Measurements from ENCODE around the gene CHAF1B. TPM values are rescaled to one million over a fixed set of nuclear protein-coding genes. Genes with fewer than 3 reads are reported as not detected.

CHAF1B gene
- total and polyA plus RNA-seq, 10 of the 15 experiments (the other 5 are each of a cell fraction or from before 2014, with no cell fraction given) = 5.9 to 31.5 (median 17.3) TPM

DNA sequence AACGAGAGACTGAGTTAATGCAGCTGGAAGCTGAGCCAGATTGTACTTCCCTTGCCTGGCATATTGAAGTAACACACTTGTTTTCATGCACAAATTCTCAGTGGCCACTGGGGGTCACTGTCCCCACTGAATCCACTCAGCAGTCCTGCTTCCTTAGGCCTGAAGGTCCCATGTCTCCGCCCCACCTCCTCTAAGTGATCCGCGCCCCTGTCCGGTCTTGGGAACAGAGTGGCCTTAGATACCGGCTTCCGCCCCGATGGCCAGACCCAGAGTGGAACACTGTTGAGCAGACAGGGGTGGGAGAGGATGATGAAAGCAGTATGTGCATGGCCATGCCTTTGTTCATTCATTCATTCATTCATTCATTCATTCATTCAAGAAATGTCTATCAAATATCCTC, 34.8 kb downstream of the CHAF1B start:
- Histone ChIP-seq H3K4me3 (no peak overlapping the region), H2AFZ (ENCODE audit: control insufficient read depth, low read depth, low read length) (peak overlapping the region; percentile 31; the same call in 1 of the 2 replicates), H3K4me2 (ENCODE audit: control insufficient read depth, insufficient read depth) (no peak overlapping the region), H3K79me2 (ENCODE audit: control insufficient read depth, insufficient read depth, low read length) (no peaks in the 10 kb centered on the region), H3K36me3 (ENCODE audit: control insufficient read depth in 2 of 2, insufficient read depth in 2 of 2, low read length in 1 of 2) (peaks cover 2 to 11% of the 10 kb centered on the region in 2 experiments; a peak in 3 of 4 replicates), H3K9ac (ENCODE audit: control insufficient read depth, insufficient read depth, low read length) (no peak overlapping the region), H4K20me1 (ENCODE audit: control insufficient read depth, insufficient read depth) (no peaks in the 10 kb centered on the region), H3K27ac (ENCODE audit: control insufficient read depth, insufficient read depth) (no peak overlapping the region), H3K9me3 (replicated peaks; ENCODE audit: control insufficient read depth, insufficient read depth, low read length) (no peaks in the 10 kb centered on the region), H3K27me3 (replicated peaks in 1 of 2; ENCODE audit: control insufficient read depth in 2 of 2, insufficient read depth in 2 of 2, low read length in 1 of 2) (no peaks in the 10 kb centered on the region), H3K4me1 (ENCODE audit: control insufficient read depth, insufficient read depth, low read length) (no peaks in the 10 kb centered on the region)
- 57% methylated on average over 8 of the region's 8 CpGs for WGBS (ENCODE audit: insufficient coverage, insufficient replicate concordance, low lambda C conversion rate, missing lambda C conversion rate)
- peak; percentile 78 for TF ChIP-seq RAD21 (IDR thresholded peaks at IDR 0.05; ENCODE audit: insufficient read depth, low read depth, low read length)
- peak; percentile 65; the same call in 2 of the 3 replicates for TF ChIP-seq POU2F2 (IDR thresholded peaks at IDR 0.05; ENCODE audit: borderline replicate concordance, low read depth, low read length)
- no peak for TF ChIP-seq RCOR1 (conservative IDR thresholded peaks at IDR 0.05; ENCODE audit: low read depth, low read length)
- no peak for TF ChIP-seq KLF5 (IDR thresholded peaks at IDR 0.05; ENCODE audit: partially characterized antibody)
- TF ChIP-seq, protein P1, sequence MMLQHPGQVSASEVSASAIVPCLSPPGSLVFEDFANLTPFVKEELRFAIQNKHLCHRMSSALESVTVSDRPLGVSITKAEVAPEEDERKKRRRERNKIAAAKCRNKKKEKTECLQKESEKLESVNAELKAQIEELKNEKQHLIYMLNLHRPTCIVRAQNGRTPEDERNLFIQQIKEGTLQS (IDR thresholded peaks at IDR 0.05; ENCODE audit: borderline replicate concordance, extremely low read depth, low read depth, low read length) = no peak
- peak; percentile 99 for TF ChIP-seq ZNF24 (IDR thresholded peaks at IDR 0.05)
- TF ChIP-seq, protein P2, sequence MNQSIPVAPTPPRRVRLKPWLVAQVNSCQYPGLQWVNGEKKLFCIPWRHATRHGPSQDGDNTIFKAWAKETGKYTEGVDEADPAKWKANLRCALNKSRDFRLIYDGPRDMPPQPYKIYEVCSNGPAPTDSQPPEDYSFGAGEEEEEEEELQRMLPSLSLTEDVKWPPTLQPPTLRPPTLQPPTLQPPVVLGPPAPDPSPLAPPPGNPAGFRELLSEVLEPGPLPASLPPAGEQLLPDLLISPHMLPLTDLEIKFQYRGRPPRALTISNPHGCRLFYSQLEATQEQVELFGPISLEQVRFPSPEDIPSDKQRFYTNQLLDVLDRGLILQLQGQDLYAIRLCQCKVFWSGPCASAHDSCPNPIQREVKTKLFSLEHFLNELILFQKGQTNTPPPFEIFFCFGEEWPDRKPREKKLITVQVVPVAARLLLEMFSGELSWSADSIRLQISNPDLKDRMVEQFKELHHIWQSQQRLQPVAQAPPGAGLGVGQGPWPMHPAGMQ (IDR thresholded peaks at IDR 0.05; ENCODE audit: borderline replicate concordance) = no peak
- TF ChIP-seq SRF (IDR thresholded peaks at IDR 0.05; ENCODE audit: low read depth in 2 of 2, low read length in 2 of 2) = no peak
- no peak for TF ChIP-seq EED (IDR thresholded peaks at IDR 0.05; ENCODE audit: low read depth)
- no peak for TF ChIP-seq HDAC6 (IDR thresholded peaks at IDR 0.05; ENCODE audit: unreplicated experiment)
- TF ChIP-seq, protein P3, sequence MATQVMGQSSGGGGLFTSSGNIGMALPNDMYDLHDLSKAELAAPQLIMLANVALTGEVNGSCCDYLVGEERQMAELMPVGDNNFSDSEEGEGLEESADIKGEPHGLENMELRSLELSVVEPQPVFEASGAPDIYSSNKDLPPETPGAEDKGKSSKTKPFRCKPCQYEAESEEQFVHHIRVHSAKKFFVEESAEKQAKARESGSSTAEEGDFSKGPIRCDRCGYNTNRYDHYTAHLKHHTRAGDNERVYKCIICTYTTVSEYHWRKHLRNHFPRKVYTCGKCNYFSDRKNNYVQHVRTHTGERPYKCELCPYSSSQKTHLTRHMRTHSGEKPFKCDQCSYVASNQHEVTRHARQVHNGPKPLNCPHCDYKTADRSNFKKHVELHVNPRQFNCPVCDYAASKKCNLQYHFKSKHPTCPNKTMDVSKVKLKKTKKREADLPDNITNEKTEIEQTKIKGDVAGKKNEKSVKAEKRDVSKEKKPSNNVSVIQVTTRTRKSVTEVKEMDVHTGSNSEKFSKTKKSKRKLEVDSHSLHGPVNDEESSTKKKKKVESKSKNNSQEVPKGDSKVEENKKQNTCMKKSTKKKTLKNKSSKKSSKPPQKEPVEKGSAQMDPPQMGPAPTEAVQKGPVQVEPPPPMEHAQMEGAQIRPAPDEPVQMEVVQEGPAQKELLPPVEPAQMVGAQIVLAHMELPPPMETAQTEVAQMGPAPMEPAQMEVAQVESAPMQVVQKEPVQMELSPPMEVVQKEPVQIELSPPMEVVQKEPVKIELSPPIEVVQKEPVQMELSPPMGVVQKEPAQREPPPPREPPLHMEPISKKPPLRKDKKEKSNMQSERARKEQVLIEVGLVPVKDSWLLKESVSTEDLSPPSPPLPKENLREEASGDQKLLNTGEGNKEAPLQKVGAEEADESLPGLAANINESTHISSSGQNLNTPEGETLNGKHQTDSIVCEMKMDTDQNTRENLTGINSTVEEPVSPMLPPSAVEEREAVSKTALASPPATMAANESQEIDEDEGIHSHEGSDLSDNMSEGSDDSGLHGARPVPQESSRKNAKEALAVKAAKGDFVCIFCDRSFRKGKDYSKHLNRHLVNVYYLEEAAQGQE (IDR thresholded peaks at IDR 0.05; ENCODE audit: low read depth, low read length) = no peak
- TF ChIP-seq IKZF1 (conservative IDR thresholded peaks at IDR 0.05) = peak; percentile 36; the same call in 1 of the 2 replicates
- TF ChIP-seq SMARCA5 (IDR thresholded peaks at IDR 0.05) = 0 out of 2 replicates have a peak, but pooled peaks have one; percentile 30
- TF ChIP-seq, protein P4, sequence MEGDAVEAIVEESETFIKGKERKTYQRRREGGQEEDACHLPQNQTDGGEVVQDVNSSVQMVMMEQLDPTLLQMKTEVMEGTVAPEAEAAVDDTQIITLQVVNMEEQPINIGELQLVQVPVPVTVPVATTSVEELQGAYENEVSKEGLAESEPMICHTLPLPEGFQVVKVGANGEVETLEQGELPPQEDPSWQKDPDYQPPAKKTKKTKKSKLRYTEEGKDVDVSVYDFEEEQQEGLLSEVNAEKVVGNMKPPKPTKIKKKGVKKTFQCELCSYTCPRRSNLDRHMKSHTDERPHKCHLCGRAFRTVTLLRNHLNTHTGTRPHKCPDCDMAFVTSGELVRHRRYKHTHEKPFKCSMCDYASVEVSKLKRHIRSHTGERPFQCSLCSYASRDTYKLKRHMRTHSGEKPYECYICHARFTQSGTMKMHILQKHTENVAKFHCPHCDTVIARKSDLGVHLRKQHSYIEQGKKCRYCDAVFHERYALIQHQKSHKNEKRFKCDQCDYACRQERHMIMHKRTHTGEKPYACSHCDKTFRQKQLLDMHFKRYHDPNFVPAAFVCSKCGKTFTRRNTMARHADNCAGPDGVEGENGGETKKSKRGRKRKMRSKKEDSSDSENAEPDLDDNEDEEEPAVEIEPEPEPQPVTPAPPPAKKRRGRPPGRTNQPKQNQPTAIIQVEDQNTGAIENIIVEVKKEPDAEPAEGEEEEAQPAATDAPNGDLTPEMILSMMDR (IDR thresholded peaks at IDR 0.05 in 2 of 3, conservative IDR thresholded peaks at IDR 0.05 in 1 of 3; ENCODE audit: control insufficient read depth in 2 of 3, extremely low read depth in 1 of 3, insufficient read depth in 1 of 3, low read depth in 3 of 3, low read length in 3 of 3) = peak; percentile 76 to 90 (median 78)
- TF ChIP-seq IRF4 (IDR thresholded peaks at IDR 0.05; ENCODE audit: low read depth, low read length) = 0 out of 2 replicates have a peak, but pooled peaks have one; percentile 40
- TF ChIP-seq SMC3 (IDR thresholded peaks at IDR 0.05; ENCODE audit: borderline replicate concordance, low read length) = peak; percentile 74
- RAD21 ChIA-PET (ENCODE audit: unreplicated experiment) = interaction anchor here (1.5 kb wide), 1 partner anchor 85 kb away, joined by 3 read pairs; no protein-coding TSS in a partner anchor
- in situ Hi-C loops (cut with MboI) = loop anchor here (5.0 kb wide), 1 partner anchor 507 kb away; no protein-coding TSS in a partner anchor
- CTCF ChIA-PET = interaction anchor here (0.6 to 2.1 kb wide), 15 partner anchors 8 to 510 kb away, joined by 3 to 9 read pairs (median 4); no protein-coding TSS in a partner anchor
- intact Hi-C loops (cut with micrococcal nuclease; ENCODE audit: unreplicated experiment) = loop anchor here (1.0 to 10.0 kb wide), 7 partner anchors 52 to 507 kb away; no protein-coding TSS in a partner anchor
- DNase-seq (ENCODE audit: low read depth, low spot score) (no peak), ATAC-seq (peak; percentile 93), FAIRE-seq (peak; percentile 44)
- no TSS peak for BruUV-seq (replicated peaks)
- SMC1A ChIA-PET (ENCODE audit: uncharacterized antibody, unreplicated experiment) = interaction anchor here (0.6 to 1.3 kb wide), 5 partner anchors 82 to 512 kb away, joined by 3 to 7 read pairs (median 3); no protein-coding TSS in a partner anchor
- POLR2A ChIA-PET = no interaction called here

Data from GM12878 (cell line).